Stimulated activated CD8-positive, alpha-beta memory T cell treated with anti-CD3 and anti-CD28 coated beads, Interleukin-4, amount 100 ng/mL, for 4 hours (primary cell): ENCODE results near the gene NIPBL.
"Not testable (repeated sequence)": the region's sequence is repeated elsewhere in the genome, so short reads cannot be mapped to it uniquely, and the experiment has no call there.

Experiments
- DNase-seq, 2 donors: peaks; one replicate each; pipeline ENCODE4 v3.0.0-alpha.2; 2020; ENCODE audit warnings: low read depth in 2 of 2, low spot score in 1 of 2

Gene NIPBL

GRCh38 chr5:37086026-37086425, 209.5 kb downstream of the NIPBL start:
- DNase-seq: not testable (repeated sequence)

GRCh38 chr5:37086466-37087173, 210.1 kb downstream of the NIPBL start:
- no peak for DNase-seq

DNA sequence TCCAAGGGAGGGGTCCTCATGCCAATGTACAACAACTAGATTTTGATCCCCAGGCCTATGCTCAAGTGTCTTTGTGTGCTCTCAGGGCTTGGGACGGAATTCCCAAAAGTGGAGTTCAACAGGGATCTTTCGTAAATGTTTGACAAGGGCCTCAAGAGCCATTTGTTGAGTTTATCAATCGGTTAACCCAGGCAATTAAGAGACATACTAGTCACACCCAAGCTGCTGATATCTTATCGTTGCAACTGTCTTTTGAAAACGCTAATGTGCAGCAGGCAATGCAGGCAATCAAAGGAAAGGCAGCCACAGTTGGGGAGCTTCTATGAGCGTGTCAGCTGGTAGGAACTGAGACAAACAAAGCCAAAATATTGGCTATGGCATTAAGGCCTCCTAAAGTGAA, 211.4 kb downstream of the NIPBL start:
- no peak for DNase-seq

DNA sequence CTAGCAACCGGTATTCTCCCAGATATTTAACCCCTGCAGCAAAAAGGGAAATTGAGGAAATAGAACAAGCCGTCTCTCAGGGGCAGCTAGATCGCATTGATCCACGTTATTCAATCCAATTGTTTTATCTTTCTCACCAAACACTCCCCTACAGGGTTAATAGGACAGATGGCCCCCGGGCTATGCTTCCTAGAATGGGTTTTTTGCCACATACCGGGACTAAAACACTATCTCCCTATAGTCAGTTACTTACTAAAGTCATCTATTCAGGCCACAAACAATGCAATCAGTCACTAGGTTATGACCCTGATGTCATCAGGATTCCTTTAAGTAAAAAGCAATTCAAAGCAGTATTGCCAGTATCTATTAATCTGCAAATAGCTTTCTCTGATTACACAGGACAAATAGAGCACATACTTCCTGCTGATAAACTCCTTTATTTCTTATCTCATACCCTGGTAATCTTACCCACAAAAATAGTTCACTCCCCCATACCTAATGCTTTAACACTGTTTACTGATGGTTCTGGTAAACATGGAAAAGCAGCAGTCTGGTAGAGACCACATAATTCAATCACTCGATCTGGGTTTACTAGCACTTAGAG, 213.7 kb downstream of the NIPBL start:
- DNase-seq: no peak

DNA sequence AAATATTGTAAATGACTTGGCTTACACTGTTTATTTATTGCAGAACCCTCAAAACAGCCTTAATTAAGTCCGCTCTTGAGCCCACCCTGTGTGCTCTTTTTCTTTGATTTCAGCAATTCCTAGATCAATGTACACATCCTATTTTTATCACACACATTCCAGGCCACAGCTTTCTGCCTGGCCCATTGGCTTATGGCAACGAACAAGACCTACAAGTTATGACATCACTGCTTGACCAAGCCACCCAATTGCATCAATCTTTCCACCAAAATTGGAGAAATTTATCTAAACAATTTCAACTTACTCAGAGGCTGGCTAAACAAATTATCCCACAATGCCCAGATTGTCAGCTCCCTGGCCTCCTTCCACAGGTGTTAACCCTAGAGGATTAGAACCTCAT, 214.2 kb downstream of the NIPBL start:
- no peak for DNase-seq

DNA sequence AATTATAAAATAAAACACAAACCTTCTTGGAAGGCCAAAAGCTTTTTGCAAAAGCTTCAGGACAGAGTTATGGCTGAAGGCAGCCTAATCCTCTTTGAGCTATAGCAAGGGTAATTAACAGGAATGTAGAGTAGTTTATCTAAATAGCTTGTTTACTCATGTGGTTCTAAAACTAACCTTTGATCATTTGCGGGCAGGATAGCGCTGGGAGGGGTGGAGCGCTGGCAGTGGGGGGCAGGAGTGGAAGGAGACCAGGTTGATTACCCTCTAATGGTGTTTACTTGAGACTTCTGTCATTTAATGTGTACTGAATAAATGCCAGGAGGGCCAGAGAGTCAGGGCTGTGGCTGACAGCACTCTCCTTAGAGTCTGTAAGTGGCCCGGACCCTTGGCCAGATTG, 217.2 kb downstream of the NIPBL start:
- not testable (repeated sequence) for DNase-seq

DNA sequence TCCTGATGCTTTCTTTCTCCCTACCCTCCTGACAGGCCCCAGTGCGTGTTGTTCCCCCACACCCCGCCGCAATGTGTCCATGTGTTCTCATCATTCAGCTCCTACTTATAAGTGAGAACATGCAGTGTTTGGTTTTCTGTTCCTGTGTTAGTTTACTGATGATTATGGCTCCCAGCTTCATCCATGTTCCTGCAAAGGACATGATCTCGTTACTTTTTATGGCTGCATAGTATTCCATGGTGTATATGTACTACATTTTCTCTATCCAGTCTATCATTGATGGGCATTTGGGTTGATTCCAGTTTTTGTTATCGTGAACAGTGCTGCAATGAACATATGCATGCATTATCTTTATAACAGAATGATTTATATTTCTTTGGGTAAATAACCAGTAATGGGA, 222.7 kb downstream of the NIPBL start:
- not testable (repeated sequence) for DNase-seq

GRCh38 chr5:37103302-37103701, 226.7 kb downstream of the NIPBL start:
- no peak for DNase-seq

- no peak for DNase-seq
Measured at GRCh38 chr5:37109338-37109737, 232.8 kb downstream of the NIPBL start.

DNA sequence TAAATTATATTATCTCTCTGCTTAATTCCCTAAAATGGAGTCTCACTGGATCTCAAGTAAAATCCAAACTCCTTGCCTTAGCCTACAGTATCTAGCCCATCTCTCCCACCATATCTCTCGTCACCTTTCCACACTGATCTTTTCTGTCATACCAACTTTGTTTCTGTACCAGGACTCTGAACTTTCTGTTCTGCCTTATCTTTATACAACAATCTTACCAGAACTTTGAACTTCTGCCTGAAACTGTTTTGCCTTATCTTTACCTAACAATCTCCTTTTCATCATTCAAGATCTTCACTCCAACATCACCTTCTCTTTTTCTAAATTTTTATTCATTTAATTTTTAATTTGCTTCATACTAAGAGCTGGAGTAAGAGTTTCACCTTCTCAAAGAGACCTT, 233.6 kb downstream of the NIPBL start:
- DNase-seq: no peak

DNA sequence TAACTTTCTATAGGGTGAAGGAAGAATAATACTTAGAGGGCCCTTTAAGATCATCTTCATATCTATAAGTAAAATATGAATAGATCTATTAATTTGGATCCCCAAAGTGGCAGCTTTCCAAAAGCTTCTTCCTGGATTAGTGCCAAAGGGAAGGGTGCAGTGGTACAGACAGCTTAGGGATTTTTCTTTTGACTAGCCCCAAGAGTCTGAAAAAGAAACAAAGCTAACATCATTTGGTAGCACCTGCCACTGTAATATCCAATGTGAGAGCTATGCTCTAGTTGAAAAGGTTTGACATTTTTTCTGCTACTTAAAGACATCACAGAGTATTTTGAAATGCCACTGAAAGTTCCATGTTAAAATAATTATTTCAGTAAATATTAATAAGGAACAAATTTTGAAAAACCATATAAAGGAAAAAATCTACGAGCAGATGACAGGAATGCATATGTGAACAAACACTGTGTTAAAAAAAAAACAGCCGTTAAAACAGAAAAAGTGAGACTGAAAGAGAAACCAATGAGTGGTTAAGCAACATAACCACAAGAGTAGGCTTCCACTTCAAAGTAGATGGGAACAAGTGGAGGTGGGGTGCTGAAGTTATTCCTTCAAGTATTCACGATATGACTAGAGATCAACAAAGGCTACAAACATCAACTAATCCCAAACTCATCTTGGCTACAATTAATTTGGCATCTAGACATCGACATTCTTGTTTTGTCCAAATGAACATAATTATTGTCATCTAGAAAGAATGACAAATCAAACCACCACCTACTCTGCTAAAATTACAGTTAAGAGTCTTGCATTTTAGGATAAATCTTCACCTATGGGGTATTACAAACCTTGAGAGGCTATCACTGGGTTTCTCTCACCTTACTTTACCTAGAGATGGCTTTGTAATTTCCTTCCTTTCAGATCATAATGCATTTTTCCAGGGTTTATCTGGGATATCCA, 235.1 kb downstream of the NIPBL start:
- DNase-seq: no peak

DNA sequence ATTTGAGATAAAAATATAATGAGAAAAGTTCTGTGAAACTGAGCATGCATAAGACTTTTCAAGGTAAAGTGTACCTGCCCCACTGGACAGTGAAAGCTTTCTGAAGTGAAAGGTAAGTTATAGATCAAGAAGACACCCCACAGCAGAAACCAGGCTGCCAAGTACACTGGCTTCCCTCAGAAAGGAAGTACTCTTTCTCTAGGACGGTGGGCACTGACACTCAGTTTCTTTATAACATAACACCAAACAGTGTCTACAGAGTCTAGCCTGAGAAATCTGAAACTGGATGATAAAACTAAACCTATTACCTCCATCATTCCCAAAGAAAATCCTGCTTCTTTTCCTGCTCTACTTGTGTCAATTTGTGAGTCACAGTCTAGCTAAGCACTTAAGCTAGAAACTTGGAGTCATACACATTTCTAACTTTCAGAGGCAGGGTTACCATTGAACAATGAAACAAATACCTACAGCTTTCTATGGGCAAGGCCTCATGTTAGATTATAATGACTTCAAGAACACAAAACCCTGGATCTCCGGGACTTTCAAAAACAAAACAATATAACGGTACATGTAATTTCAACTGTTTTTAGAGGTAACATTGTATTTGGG, 235.9 kb downstream of the NIPBL start:
- DNase-seq: no peak
